Stimulated activated CD8-positive, alpha-beta memory T cell treated with anti-CD3 and anti-CD28 coated beads, Interleukin-12 subunit alpha, Interleukin-12 subunit beta, amount 100 ng/mL, for 24 hours (primary cell): ENCODE results near the gene SOX11.

Source experiments
- DNase-seq: peaks from one replicate; pipeline ENCODE4 v3.0.0-alpha.2; 2020; ENCODE audit errors: extremely low read depth

SOX11 gene

GRCh38 chr2:5691221-5691984, 781 bp upstream of the SOX11 start:
- DNase-seq = no peak

GRCh38 chr2:5692561-5693286, 540 bp downstream of the SOX11 start:
- no peak for DNase-seq

GRCh38 chr2:5693287-5694201, 1.4 kb downstream of the SOX11 start:
- no peak for DNase-seq

GRCh38 chr2:5694306-5694705, 2.1 kb downstream of the SOX11 start:
- DNase-seq = no peak

GRCh38 chr2:5695654-5696403, 3.6 kb downstream of the SOX11 start:
- no peak for DNase-seq

- no peak for DNase-seq
These were observed 4.3 kb downstream of the SOX11 start for GRCh38 chr2:5696404-5696944.

- DNase-seq = no peak
These were observed 4.8 kb downstream of the SOX11 start for GRCh38 chr2:5696945-5697521.

- no peak for DNase-seq
These were observed 5.4 kb downstream of the SOX11 start for GRCh38 chr2:5697562-5697961.

- no peak for DNase-seq
These were observed 6.0 kb downstream of the SOX11 start for GRCh38 chr2:5698134-5698533.

- DNase-seq = no peak
These were observed 7.8 kb downstream of the SOX11 start for GRCh38 chr2:5699963-5700362.

- DNase-seq = no peak
These were observed 8.4 kb downstream of the SOX11 start for GRCh38 chr2:5700551-5700950.

GRCh38 chr2:5701266-5701665, 9.1 kb downstream of the SOX11 start:
- no peak for DNase-seq

GRCh38 chr2:5703166-5703565, 11.0 kb downstream of the SOX11 start:
- DNase-seq = no peak

GRCh38 chr2:5705490-5705889, 13.3 kb downstream of the SOX11 start:
- DNase-seq = no peak

- no peak for DNase-seq
These were observed 14.7 kb downstream of the SOX11 start for GRCh38 chr2:5706717-5707455.

GRCh38 chr2:5710615-5711014, 18.4 kb downstream of the SOX11 start:
- no peak for DNase-seq

- no peak for DNase-seq
These were observed 20.9 kb downstream of the SOX11 start for GRCh38 chr2:5713101-5713500.

- DNase-seq = no peak
These were observed 27.6 kb downstream of the SOX11 start for GRCh38 chr2:5719629-5720334.

GRCh38 chr2:5720426-5720825, 28.2 kb downstream of the SOX11 start:
- DNase-seq = no peak

GRCh38 chr2:5722236-5722635, 30.1 kb downstream of the SOX11 start:
- no peak for DNase-seq
